Gastrocnemius medialis (tissue), 4 donors: ENCODE measurements around the gene VAPB. TPM values are rescaled to one million over a fixed set of nuclear protein-coding genes. Genes with fewer than 3 reads are reported as not detected.

ENCODE experiments used
- ATAC-seq, 2 donors: fragments of 150-250 bp; one replicate each; pipeline ENCODE4 v1.9.1; 2016
- DNase-seq, 2 donors: peaks; one replicate each; pipeline ENCODE4 v3.0.0-alpha.2; 2019
- H3K27ac ChIP-seq, 4 donors: fragments of 200-600 bp; sonication (generic); 1 replicate in 1 of 4; 2 replicates in 3 of 4; pipeline ENCODE4 v1.5.1; 2016 to 2018; ENCODE audit warnings: mild to moderate bottlenecking in 2 of 4, moderate library complexity in 1 of 4
- H3K27me3 ChIP-seq, 3 donors: fragments of 200-600 bp; sonication (generic) in 2 of 3; 1 replicate in 1 of 3; 2 replicates in 2 of 3; pipeline versions ENCODE4 v1.5.1 to v1.6.0; 2016 to 2019; ENCODE audit warnings: mild to moderate bottlenecking in 1 of 3, moderate library complexity in 1 of 3
- H3K36me3 ChIP-seq, 2 donors: fragments of 200-600 bp; sonication (generic) in 1 of 2; one replicate each; pipeline ENCODE4 v1.5.1; 2017 to 2018
- H3K4me1 ChIP-seq, 2 donors: fragments of 200-600 bp; sonication (generic) in 1 of 2; one replicate each; pipeline ENCODE4 v1.5.1; 2016 to 2017; ENCODE audit warnings: mild to moderate bottlenecking in 2 of 2
- H3K4me3 ChIP-seq, 4 donors: fragments of 200-600 bp; sonication (generic) in 3 of 4; 1 replicate in 1 of 4; 2 replicates in 3 of 4; pipeline ENCODE4 v1.5.1; 2016 to 2019; ENCODE audit warnings: mild to moderate bottlenecking in 2 of 4
- H3K9me3 ChIP-seq, 3 donors: fragments of 200-600 bp; sonication (generic) in 2 of 3; 1 replicate in 1 of 3; 2 replicates in 2 of 3; pipeline ENCODE4 v1.5.1; 2016 to 2019
- CTCF ChIP-seq, 5 experiments: fragments of 450-650 bp in 3 of 5; fragments of 200-600 bp in 2 of 5; sonication (generic) in 2 of 5; IDR thresholded peaks in 4 of 5; conservative IDR thresholded peaks in 1 of 5; 1 replicate in 4 of 5; 2 replicates in 1 of 5; pipeline ENCODE4 v1.5.1; 2016 to 2019; ENCODE audit warnings: antibody characterized with exemption in 5 of 5, mild to moderate bottlenecking in 3 of 5, moderate library complexity in 3 of 5
- POLR2A ChIP-seq, 2 donors: fragments of 450-650 bp; IDR thresholded peaks; one replicate each; pipeline ENCODE4 v1.6.1; 2017; ENCODE audit warnings: antibody characterized with exemption in 2 of 2, mild to moderate bottlenecking in 2 of 2, moderate library complexity in 2 of 2
- in situ Hi-C, 4 donors: fragments of 200-750 bp; cut with MboI; loops; one replicate each; pipeline versions ENCODE4 v1.15.0 to v1.8.0; 2017; ENCODE audit warnings: low sequenced_read_pairs in 4 of 4
- intact Hi-C: fragments of 100-400 bp; cut with DNase I; formaldehyde crosslinking; loops from one replicate; pipeline ENCODE4 v1.15.1; 2023; ENCODE audit warnings: low total_unique reads
- total RNA-seq, 4 donors: library from RNA; depleted of rRNA; stranded (reverse); fragments of >200 nt; gene quantifications; one replicate each; pipeline versions ENCODE4 v1.1.0 to v1.2.3, GENCODE V29; 2016

VAPB gene
- total RNA-seq, 4 donors from 2014 or later = 30.4 to 37.7 (median 32.8) TPM

DNA sequence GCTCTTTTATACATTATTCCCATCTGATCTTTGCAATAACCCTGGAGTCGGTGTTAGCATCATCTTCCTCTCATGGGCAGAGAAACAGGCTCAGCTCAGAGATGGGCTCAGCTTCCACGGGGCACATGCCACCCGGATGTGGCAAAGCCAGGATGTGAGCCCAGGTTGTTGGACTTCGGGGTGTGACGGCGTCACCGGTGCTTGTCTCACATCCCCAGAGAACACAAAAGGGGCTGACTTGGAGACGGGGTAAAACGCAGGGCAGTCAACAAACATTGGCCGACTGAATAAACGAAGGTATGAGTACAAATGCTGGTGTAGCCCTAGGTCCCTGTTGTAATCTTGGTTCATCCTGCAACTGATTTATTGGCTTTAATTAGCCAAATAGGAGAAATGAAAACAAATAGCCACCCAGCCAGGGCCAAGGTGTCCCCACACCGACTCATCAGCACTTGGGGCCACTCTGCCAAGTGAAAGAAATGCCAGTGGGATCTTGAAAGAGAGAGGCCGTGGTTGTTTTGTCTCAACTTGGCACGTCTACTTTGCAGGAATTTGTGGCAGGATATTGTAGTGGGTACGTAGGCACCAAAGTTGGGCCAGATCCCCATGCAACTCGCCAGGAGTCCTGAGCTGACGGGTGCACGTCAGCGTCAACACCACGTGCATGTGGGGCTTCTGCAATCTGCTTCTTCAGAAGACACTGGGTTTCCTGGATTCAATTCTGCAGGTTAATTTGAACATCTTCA, 83.4 kb downstream of the VAPB start:
- no peaks in the 10 kb centered on the region for H3K36me3 ChIP-seq
- H3K27ac ChIP-seq = no peak overlapping the region
- in situ Hi-C loops (no loop called here), intact Hi-C loops (no loop called here)
- H3K4me3 ChIP-seq = no peak overlapping the region
- ATAC-seq (no peak), DNase-seq (no peak)
- no peaks in the 10 kb centered on the region for H3K27me3 ChIP-seq
- no peak for TF ChIP-seq POLR2A (IDR thresholded peaks at IDR 0.05)
- TF ChIP-seq CTCF (IDR thresholded peaks at IDR 0.05 in 4 of 5, conservative IDR thresholded peaks at IDR 0.05 in 1 of 5) = no peak
- no peaks in the 10 kb centered on the region for H3K4me1 ChIP-seq
- H3K9me3 ChIP-seq = no peaks in the 10 kb centered on the region

GRCh38 chr20:58473453-58474425, 84.7 kb downstream of the VAPB start:
- DNase-seq = no peak
- no peak overlapping the region for H3K27ac ChIP-seq

DNA sequence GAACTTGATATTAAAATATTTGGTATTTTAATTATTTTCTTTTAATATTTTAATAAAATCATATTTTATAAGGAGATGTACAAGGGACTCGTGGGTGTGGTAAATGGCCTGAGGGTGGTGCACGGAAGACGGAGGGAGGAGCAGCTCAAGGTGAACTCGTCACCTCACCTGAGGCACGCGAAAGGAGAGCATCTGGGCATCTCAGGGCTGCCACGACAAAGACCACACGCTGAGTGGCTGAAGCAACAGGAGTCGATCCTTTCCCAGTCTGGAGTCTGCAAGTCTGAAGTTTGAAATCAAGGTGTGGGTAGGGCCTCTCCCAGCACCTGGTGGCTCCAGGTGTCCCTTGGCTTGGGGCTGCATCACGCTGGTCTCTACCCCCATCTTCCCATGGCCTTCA, 86.4 kb downstream of the VAPB start:
- DNase-seq (no peak), ATAC-seq (no peak)
- TF ChIP-seq CTCF (IDR thresholded peaks at IDR 0.05 in 4 of 5, conservative IDR thresholded peaks at IDR 0.05 in 1 of 5) = no peak
- TF ChIP-seq POLR2A (IDR thresholded peaks at IDR 0.05) = no peak
- intact Hi-C loops (no loop called here), in situ Hi-C loops (no loop called here)
- Histone ChIP-seq H3K27ac (no peak overlapping the region), H3K9me3 (no peaks in the 10 kb centered on the region), H3K4me3 (no peak overlapping the region), H3K4me1 (no peaks in the 10 kb centered on the region), H3K36me3 (no peaks in the 10 kb centered on the region), H3K27me3 (no peaks in the 10 kb centered on the region)

More at GRCh38 chr20:58473453-58474425, 84.7 kb downstream of the VAPB start:
- no peak overlapping the region for H3K4me3 ChIP-seq
- no peak for ATAC-seq
- H3K36me3 ChIP-seq = no peaks in the 10 kb centered on the region
- no peaks in the 10 kb centered on the region for H3K27me3 ChIP-seq
- no peaks in the 10 kb centered on the region for H3K9me3 ChIP-seq
- TF ChIP-seq CTCF (IDR thresholded peaks at IDR 0.05 in 4 of 5, conservative IDR thresholded peaks at IDR 0.05 in 1 of 5) (no peak), POLR2A (IDR thresholded peaks at IDR 0.05) (no peak)
- in situ Hi-C loops = no loop called here
- no peaks in the 10 kb centered on the region for H3K4me1 ChIP-seq
- intact Hi-C loops = no loop called here

DNA sequence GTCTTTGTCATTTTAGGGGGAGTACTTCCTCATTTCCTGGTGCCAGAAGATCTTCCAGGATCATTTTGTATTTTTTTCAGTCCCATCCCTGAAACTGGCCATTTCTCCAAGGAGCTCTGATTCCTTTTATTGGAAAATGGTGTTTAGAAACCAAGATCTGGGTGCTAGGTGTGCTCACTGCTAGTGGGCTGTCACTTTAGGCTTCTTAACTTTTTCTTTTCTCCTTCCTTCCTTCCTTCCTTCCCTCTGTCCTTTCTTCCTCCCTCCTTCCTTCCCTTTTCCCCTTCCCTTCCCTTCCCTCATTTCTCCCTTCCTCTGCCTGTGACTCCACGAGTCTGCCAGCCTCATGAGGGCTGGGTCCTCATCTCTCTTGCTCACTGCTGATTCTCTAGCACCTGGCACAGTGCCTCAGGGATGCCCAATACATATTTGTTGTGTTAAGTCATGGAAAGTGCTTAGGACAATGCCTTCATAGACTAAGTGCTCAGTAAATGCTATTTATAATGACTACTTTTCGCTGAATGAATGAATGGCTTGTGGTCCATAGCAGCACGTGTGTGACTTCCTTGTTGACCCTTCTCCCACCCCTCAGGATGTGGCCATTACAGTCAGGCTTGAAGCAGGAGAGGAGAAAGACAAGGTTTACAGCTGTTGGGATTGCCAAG, 89.2 kb downstream of the VAPB start:
- intact Hi-C loops = no loop called here
- in situ Hi-C loops = no loop called here
- DNase-seq = no peak

More for the DNA sequence above, 89.2 kb downstream of the VAPB start:
- TF ChIP-seq POLR2A (IDR thresholded peaks at IDR 0.05) (no peak), CTCF (IDR thresholded peaks at IDR 0.05 in 4 of 5, conservative IDR thresholded peaks at IDR 0.05 in 1 of 5) (no peak)
- no peaks in the 10 kb centered on the region for H3K36me3 ChIP-seq
- no peak overlapping the region for H3K4me3 ChIP-seq
- no peak overlapping the region for H3K27ac ChIP-seq
- H3K4me1 ChIP-seq = no peaks in the 10 kb centered on the region
- ATAC-seq = no peak
- no peaks in the 10 kb centered on the region for H3K27me3 ChIP-seq
- no peaks in the 10 kb centered on the region for H3K9me3 ChIP-seq
